Measurements from ENCODE around the gene GNG12. TPM values are rescaled to one million over a fixed set of nuclear protein-coding genes. Genes with fewer than 3 reads are reported as not detected.

Gene GNG12
- total RNA-seq, 1 experiment from 2014 or later = 102 TPM

DNA sequence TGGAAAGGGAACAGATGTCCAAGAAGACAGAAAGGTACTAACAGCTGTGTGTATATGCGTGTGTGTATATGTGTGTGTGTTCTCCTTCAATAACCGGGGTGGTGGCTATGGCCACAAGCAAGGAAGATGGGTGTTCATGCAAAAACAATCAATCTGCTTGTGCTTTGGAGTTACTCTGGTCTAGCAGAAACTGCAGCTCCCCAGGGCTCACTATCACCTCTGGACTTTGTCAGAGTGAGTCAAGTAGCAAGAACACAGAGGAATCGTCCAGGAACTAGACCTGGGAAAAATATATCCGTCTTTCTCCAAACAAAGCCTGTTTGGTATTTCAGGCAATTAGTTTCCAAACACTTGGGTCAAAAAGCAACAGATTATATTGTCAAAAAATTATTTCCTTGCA is 68.6 kb downstream of the GNG12 start:
- Histone ChIP-seq H3K9me3 (ENCODE audit: insufficient read depth, low read depth) (no peaks in the 10 kb centered on the region), H2AFZ (no peak overlapping the region), H3K27ac (no peak overlapping the region), H3K27me3 (ENCODE audit: insufficient read depth, low read depth) (no peaks in the 10 kb centered on the region), H3K9me2 (ENCODE audit: insufficient read depth) (no peaks in the 10 kb centered on the region), H3K79me2 (ENCODE audit: low read depth) (no peaks in the 10 kb centered on the region), H3K4me2 (no peak overlapping the region), H3K36me3 (ENCODE audit: low read depth) (no peaks in the 10 kb centered on the region), H3K4me1 (replicated peaks; ENCODE audit: insufficient read depth) (peaks cover 9% of the 10 kb centered on the region), H4K20me1 (ENCODE audit: insufficient read depth) (peaks cover 5% of the 10 kb centered on the region; the same call in 1 of the 2 replicates), H3F3A (ENCODE audit: insufficient read depth, low read depth) (0 out of 2 replicates have a peak, but pooled peaks cover 4% of the 10 kb centered on the region), H3K4me3 (no peak overlapping the region)
- no peak for DNase-seq
- CTCF ChIA-PET = interaction anchor here (1.0 to 1.6 kb wide), 3 partner anchors 54 to 86 kb away, joined by 3 to 9 read pairs (median 3); no protein-coding TSS in a partner anchor
- TF ChIP-seq, protein P1, sequence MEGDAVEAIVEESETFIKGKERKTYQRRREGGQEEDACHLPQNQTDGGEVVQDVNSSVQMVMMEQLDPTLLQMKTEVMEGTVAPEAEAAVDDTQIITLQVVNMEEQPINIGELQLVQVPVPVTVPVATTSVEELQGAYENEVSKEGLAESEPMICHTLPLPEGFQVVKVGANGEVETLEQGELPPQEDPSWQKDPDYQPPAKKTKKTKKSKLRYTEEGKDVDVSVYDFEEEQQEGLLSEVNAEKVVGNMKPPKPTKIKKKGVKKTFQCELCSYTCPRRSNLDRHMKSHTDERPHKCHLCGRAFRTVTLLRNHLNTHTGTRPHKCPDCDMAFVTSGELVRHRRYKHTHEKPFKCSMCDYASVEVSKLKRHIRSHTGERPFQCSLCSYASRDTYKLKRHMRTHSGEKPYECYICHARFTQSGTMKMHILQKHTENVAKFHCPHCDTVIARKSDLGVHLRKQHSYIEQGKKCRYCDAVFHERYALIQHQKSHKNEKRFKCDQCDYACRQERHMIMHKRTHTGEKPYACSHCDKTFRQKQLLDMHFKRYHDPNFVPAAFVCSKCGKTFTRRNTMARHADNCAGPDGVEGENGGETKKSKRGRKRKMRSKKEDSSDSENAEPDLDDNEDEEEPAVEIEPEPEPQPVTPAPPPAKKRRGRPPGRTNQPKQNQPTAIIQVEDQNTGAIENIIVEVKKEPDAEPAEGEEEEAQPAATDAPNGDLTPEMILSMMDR (conservative IDR thresholded peaks at IDR 0.05) = no peak
- TF ChIP-seq EZH2 (IDR thresholded peaks at IDR 0.05; ENCODE audit: low read depth) = no peak
- intact Hi-C loops (cut with micrococcal nuclease; ENCODE audit: unreplicated experiment) = loop anchor here (10.0 kb wide), 2 partner anchors 330 to 530 kb away; partner anchors contain the start of gene SERBP1
- POLR2A ChIA-PET (ENCODE audit: unreplicated experiment) = no interaction called here
- BruUV-seq (replicated peaks) = no TSS peak

DNA sequence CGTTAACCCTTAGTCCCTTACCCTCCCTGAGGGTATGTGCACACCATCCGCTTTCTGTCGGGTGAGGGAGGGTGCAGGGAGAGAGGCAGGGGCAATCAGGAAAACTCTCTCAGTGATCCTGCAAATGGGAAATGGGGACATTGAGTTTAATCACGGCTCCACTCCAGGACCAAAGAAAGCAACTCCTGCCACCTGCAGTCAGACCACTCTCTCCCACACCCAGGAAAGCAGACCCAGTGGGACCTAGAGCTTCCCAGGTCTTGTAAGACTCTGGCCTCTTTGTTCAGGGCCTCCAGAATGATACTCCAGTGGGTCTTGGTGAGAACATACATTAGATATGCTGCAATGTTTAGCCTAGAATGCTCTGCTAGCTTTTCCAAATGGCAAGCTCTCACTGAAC is 71.5 kb downstream of the GNG12 start:
- DNase-seq = no peak
- Histone ChIP-seq H3K4me1 (replicated peaks; ENCODE audit: insufficient read depth) (peaks cover 12% of the 10 kb centered on the region), H3K27me3 (ENCODE audit: insufficient read depth, low read depth) (no peaks in the 10 kb centered on the region), H3K27ac (no peak overlapping the region), H3K4me3 (no peak overlapping the region), H3K9me2 (ENCODE audit: insufficient read depth) (no peaks in the 10 kb centered on the region), H3F3A (ENCODE audit: insufficient read depth, low read depth) (0 out of 2 replicates have a peak, but pooled peaks cover 4% of the 10 kb centered on the region), H3K79me2 (ENCODE audit: low read depth) (no peaks in the 10 kb centered on the region), H3K9me3 (ENCODE audit: insufficient read depth, low read depth) (no peaks in the 10 kb centered on the region), H4K20me1 (ENCODE audit: insufficient read depth) (peaks cover 5% of the 10 kb centered on the region; the same call in 1 of the 2 replicates), H3K36me3 (ENCODE audit: low read depth) (no peaks in the 10 kb centered on the region), H3K4me2 (no peak overlapping the region), H2AFZ (no peak overlapping the region)
- no TSS peak for BruUV-seq (replicated peaks)
- ChIA-PET CTCF (no interaction called here), POLR2A (ENCODE audit: unreplicated experiment) (interaction anchor here (0.7 kb wide), 1 partner anchor 248 kb away, joined by 3 read pairs; no protein-coding TSS in a partner anchor)
- intact Hi-C loops (cut with micrococcal nuclease; ENCODE audit: unreplicated experiment) = loop anchor here (10.0 kb wide), 2 partner anchors 327 to 527 kb away; partner anchors contain the start of gene SERBP1
- TF ChIP-seq, protein P1 (conservative IDR thresholded peaks at IDR 0.05) = no peak
- no peak for TF ChIP-seq EZH2 (IDR thresholded peaks at IDR 0.05; ENCODE audit: low read depth)

DNA sequence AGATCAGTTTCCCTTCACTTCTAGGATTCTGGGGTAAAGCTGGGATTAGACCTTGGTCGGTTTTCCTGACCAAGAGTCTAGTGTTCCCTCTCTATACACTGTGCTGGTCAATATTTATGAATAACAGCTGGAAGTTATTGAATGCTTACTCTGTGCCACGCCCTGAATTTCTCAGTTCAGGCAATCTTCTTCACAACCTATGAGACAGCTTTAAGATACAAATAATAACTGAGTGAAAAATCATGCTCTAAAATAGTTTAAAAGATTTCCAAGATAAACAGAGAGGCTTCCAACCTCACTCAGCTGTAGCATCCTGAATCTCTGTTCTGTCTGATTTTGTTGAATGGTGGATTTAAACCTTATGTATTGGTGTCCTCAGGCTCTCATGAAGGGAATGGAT is 72.2 kb downstream of the GNG12 start:
- Histone ChIP-seq H3K79me2 (ENCODE audit: low read depth) (no peaks in the 10 kb centered on the region), H3K9me2 (ENCODE audit: insufficient read depth) (no peaks in the 10 kb centered on the region), H3K4me2 (no peak overlapping the region), H3K9me3 (ENCODE audit: insufficient read depth, low read depth) (no peaks in the 10 kb centered on the region), H3K27me3 (ENCODE audit: insufficient read depth, low read depth) (no peaks in the 10 kb centered on the region), H3F3A (ENCODE audit: insufficient read depth, low read depth) (no peaks in the 10 kb centered on the region), H3K36me3 (ENCODE audit: low read depth) (no peaks in the 10 kb centered on the region), H3K27ac (no peak overlapping the region), H2AFZ (no peak overlapping the region), H3K4me1 (replicated peaks; ENCODE audit: insufficient read depth) (peaks cover 12% of the 10 kb centered on the region), H4K20me1 (ENCODE audit: insufficient read depth) (peaks cover 5% of the 10 kb centered on the region; the same call in 1 of the 2 replicates), H3K4me3 (no peak overlapping the region)
- CTCF ChIA-PET = interaction anchor here (0.6 to 1.9 kb wide), 6 partner anchors 72 to 232 kb away, joined by 3 to 31 read pairs (median 7); partner anchors contain the start of gene GADD45A
- no TSS peak for BruUV-seq (replicated peaks)
- intact Hi-C loops (cut with micrococcal nuclease; ENCODE audit: unreplicated experiment) = loop anchor here (10.0 kb wide), 2 partner anchors 326 to 526 kb away; partner anchors contain the start of gene SERBP1
- TF ChIP-seq, protein P1 (conservative IDR thresholded peaks at IDR 0.05) = no peak
- TF ChIP-seq EZH2 (IDR thresholded peaks at IDR 0.05; ENCODE audit: low read depth) = no peak
- DNase-seq = peak in 1 of 2 experiments; percentile 30
- POLR2A ChIA-PET (ENCODE audit: unreplicated experiment) = interaction anchor here (0.6 kb wide), 1 partner anchor 233 kb away, joined by 3 read pairs; no protein-coding TSS in a partner anchor

Measured in PC-9 (cell line).